ENCODE data around the gene SLC11A2. TPM values are rescaled to one million over a fixed set of nuclear protein-coding genes. Genes with fewer than 3 reads are reported as not detected.

Gene SLC11A2
- total RNA-seq (10 to 100 TPM; 25.0 to 44.6 (median 37.1) TPM), polyA plus RNA-seq (10 to 100 TPM in 1 of 3 donors, 1 to 10 TPM in 2; 3.9 to 21.4 (median 4.8) TPM)

GRCh38 chr12:51025836-51026638 lies at the start of gene SLC11A2:
Gene SLC11A2 (minus strand): TSS chr12:51026384. CDS start chr12:51010728, 15,656 bp downstream.
- intact Hi-C loops (cut with DNase I) = loop anchor here (2.0 to 5.0 kb wide), 2 partner anchors 21 to 104 kb away; no protein-coding TSS in a partner anchor
- TF ChIP-seq EP300 (IDR thresholded peaks at IDR 0.05) (no peak), POLR2A (IDR thresholded peaks at IDR 0.05) (peak; percentile 29 to 58), POLR2AphosphoS5 (IDR thresholded peaks at IDR 0.05) (peak; percentile 74 to 89 (median 86)), CTCF (IDR thresholded peaks at IDR 0.05) (peak in 2 of 4 experiments; percentile 17)
- Histone ChIP-seq H3K27ac (peak within 1 kb of the TSS; percentile 88 to 95 (median 92)), H3K4me3 (peak within 1 kb of the TSS; percentile 80 to 87 (median 82)), H3K9me3 (no peaks in the 10 kb centered on the region), H3K36me3 (no peaks in the 10 kb centered on the region), H3K4me1 (peaks cover 0 to 39% (median 14%) of the 10 kb centered on the region in 4 donors), H3K27me3 (no peaks in the 10 kb centered on the region)
- DNase-seq = peak; percentile 98
- WGBS, 2 donors = 1% methylated on average over 74 of the region's 74 CpGs

GRCh38 chr12:51075390-51075789 lies 49.2 kb upstream of the SLC11A2 start:
- Histone ChIP-seq H3K27me3 (no peaks in the 10 kb centered on the region), H3K4me3 (no peak overlapping the region), H3K27ac (no peak overlapping the region), H3K36me3 (peaks cover under 1 to 41% (median 10%) of the 10 kb centered on the region in 4 donors), H3K4me1 (peaks cover 0 to 32% (median 15%) of the 10 kb centered on the region in 4 donors), H3K9me3 (no peaks in the 10 kb centered on the region)
- 92 to 95% methylated on average over 5 of the region's 5 CpGs for WGBS, 2 donors
- intact Hi-C loops (cut with DNase I) = no loop called here
- TF ChIP-seq POLR2A (IDR thresholded peaks at IDR 0.05) (no peak), POLR2AphosphoS5 (IDR thresholded peaks at IDR 0.05) (no peak), EP300 (IDR thresholded peaks at IDR 0.05) (no peak), CTCF (IDR thresholded peaks at IDR 0.05) (no peak)
- no peak for DNase-seq

- intact Hi-C loops (cut with DNase I) = no loop called here
- no peaks in the 10 kb centered on the region for H3K27me3 ChIP-seq
- H3K4me3 ChIP-seq = no peak overlapping the region
- H3K36me3 ChIP-seq = peaks cover 19 to 77% (median 29%) of the 10 kb centered on the region in 4 donors
- TF ChIP-seq POLR2A (IDR thresholded peaks at IDR 0.05) = no peak
- no peak for TF ChIP-seq CTCF (IDR thresholded peaks at IDR 0.05)
- no peak for TF ChIP-seq POLR2AphosphoS5 (IDR thresholded peaks at IDR 0.05)
- no peak for TF ChIP-seq EP300 (IDR thresholded peaks at IDR 0.05)
- H3K27ac ChIP-seq = peak overlapping the region in 1 of 4 donors; percentile 67
- no peak for DNase-seq
- no peaks in the 10 kb centered on the region for H3K9me3 ChIP-seq
- H3K4me1 ChIP-seq = peaks cover 0 to 21% (median 6%) of the 10 kb centered on the region in 4 donors
- WGBS, 2 donors = 85 to 86% methylated on average over 2 of the region's 2 CpGs
Observed at GRCh38 chr12:51071663-51072062, 45.5 kb upstream of the SLC11A2 start.

- TF ChIP-seq EP300 (IDR thresholded peaks at IDR 0.05) (no peak), POLR2AphosphoS5 (IDR thresholded peaks at IDR 0.05) (no peak), POLR2A (IDR thresholded peaks at IDR 0.05) (no peak), CTCF (IDR thresholded peaks at IDR 0.05) (no peak)
- intact Hi-C loops (cut with DNase I) = no loop called here
- Histone ChIP-seq H3K9me3 (no peaks in the 10 kb centered on the region), H3K4me3 (no peak overlapping the region), H3K27me3 (no peaks in the 10 kb centered on the region), H3K27ac (peak overlapping the region in 1 of 4 donors; percentile 25), H3K36me3 (peaks cover 19 to 94% (median 36%) of the 10 kb centered on the region in 4 donors), H3K4me1 (peaks cover 0 to 9% (median 2%) of the 10 kb centered on the region in 4 donors)
- 92 to 95% methylated on average over 3 of the region's 3 CpGs for WGBS, 2 donors
- no peak for DNase-seq
Observed at GRCh38 chr12:51070004-51070403, 43.8 kb upstream of the SLC11A2 start.

Measured in sigmoid colon (tissue), 7 donors.